NCI-H2227 treated with DMSO at 0.1 percent for 48 hours (cell line): ENCODE measurements around the gene SPPL2B.

ENCODE experiments used
- DNase-seq: peaks from one replicate; lab custom pipeline; 2025; lab: John Stamatoyannopoulos, UW

Gene SPPL2B

DNA sequence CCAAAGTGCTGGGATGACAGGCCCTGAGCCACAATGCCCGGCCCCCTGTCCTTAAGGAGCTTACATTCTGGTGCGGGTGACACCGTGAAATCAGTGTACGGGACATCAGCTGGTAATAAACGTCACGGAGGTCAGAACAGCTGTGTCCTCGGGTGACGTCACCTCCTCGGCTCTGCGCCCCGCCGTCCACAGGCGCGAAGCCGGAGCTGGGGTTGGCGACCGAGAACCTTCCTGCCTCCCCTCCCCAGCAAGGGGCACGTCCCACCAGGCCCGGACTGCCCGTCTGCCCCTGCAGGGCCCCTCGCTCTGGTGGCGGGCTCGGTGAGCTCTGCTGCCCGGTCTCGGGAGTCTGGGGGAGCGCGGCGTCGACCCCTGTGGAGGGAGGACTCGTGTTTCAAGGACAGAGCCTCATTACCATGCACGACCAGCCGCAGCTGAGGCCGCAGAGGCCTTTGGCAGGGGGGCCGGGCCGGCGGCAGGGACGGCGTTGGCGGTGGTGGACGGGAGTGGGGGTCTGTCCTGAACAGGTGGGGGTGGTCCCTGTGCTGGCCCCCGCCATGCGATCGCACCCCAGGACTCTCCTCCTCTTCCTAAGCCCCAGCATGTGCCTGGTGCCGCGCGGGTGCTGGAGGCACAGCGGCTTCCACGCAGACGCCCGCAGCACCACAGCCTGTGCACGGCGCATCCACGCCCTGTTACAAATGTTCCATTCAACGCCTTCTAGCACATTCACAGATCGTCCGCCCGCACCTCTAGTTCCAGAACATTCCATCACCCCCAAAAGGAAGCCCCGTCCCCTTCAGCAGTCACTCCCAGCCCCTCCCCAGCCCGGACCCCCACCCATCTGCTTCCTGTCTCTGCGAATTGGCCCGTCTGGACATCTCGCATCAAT is 25.9 kb upstream of the SPPL2B start:
- DNase-seq: no peak

DNA sequence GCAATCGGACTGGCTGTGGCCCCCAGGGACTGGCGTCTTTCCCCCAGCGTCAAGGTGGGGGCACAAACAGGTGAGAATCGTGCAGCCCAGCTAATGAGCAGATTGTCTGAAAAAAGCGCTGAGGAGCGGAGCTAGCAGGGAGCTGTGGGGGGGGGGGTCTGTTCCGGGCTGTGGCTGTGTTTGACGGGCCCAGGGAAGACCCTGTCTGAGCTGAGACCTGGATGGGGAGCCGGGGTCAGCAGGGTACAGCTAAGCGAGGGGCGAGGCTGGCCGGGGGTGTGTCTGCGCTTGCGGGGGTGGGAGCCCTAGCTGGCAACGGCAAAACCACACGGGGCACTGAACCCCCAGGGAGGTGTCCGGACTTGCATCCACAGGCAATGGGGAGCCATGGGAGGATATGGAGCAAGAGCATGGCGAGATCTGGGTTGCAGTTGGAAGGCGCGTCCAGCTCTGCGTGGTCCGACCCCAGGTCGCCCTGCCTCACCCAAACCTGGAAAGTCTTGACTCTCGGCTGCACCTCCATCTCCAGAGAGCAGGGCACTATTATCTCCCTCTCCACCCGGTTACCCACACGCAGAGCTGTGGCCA is 25.2 kb upstream of the SPPL2B start:
- no peak for DNase-seq

DNA sequence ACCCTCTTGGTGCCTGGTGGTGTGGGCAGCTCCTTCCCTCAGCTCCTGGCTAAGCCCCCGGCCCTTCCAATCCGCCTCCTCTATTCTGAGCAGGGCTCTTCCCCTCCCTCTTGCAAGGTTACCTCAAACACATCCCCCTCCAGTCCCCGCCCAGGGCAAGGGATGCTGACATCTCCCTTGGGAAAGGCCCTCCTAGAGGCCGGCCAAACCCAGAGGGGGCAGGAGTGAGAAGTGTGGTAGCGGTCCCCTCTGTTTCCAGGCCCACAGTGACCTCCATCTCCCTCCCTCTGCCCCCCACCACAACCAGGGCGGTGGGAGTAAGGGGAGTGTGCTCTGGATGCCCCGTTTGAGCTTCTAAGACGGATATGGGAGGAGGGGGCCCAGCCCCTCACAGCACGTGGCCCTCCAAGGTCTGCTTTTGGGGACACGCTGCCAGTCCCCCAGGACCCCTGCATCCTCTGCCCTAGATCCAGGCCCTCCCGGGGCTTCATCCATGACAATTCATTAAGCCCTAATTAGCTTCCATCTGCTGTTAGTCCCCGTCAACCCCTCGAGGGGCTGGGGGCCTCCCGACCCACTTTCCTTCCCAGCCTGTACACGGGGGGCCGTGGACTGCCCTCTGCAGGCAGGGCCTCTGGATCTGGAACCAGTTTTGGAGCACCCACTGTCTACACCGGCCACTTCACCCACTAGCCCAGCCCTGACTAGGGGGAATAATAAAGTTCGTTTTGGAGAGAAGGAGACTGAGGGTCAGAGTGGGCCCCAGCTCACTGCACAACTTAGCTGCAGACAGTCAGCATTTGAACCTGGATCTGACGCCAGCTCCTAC is 22.8 kb upstream of the SPPL2B start:
- DNase-seq: no peak

DNA sequence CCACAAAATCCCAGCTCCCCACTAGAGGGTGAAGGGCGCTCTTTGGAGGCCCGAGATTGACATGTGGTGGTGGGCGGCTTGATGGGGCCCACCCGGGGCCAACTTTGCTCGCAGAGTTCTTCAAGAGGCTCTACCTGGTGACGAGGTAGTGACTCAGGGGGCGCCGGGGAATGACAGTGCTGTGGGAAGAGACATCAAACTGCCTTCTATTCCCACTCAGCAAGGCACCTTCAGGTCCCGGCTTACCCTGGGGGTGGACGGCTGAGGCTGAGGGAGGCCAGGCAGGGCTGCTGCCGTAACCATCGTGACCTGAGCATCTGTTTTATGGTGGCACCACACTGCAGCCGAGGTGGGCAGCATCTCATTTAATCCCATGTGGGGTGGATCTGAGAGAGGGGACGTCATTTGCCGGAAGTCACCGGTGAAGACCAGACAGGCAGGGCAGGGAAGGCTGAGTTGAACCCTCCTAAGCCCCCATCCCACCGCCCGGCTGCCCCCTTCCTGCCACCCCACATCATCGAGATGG is 22.1 kb upstream of the SPPL2B start:
- DNase-seq: no peak

DNA sequence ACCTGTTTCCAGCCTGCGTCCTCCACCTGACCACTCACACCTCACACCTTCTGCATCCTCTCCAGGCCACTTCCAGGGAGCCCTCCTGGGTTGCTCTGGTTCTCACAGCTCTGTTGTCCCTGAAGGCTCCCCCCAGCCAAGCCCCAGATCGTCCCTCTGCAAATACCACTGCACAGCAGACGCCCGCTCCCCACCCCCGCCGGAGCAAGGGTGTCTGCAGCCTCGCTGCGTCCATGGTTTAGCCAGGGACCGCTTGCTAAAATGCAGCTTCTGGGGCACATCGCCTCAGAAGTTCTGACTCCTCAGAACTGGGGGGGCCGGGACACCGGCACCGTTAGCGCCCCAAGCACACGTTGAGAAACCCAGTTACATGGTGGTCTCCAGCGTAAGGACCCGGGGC is 21.5 kb upstream of the SPPL2B start:
- DNase-seq: no peak

DNA sequence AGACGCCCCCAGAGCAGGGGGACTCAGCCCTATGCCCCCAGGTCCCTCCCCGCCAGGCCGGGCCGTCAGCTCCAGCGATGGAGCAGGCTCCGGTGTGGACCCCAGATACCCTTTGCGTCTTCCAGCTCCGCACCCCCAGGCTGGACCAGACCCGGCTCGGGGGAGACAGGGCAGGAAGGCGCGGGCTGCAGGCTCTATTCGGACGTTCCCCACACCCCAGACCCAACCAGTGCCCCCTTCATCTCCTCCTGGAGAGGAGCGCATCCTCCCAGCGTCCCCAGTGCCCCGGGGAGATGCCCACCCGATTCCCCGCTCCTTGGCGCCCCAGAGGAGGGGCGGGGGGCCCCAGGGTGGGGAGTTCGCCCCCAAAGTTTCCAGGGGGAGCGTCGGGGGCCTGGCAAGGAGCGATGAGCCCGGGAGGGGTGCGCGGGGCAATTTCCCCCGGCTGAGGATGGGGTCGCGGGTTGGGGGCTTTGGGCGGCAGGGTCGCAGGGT is 20.9 kb upstream of the SPPL2B start:
- no peak for DNase-seq

DNA sequence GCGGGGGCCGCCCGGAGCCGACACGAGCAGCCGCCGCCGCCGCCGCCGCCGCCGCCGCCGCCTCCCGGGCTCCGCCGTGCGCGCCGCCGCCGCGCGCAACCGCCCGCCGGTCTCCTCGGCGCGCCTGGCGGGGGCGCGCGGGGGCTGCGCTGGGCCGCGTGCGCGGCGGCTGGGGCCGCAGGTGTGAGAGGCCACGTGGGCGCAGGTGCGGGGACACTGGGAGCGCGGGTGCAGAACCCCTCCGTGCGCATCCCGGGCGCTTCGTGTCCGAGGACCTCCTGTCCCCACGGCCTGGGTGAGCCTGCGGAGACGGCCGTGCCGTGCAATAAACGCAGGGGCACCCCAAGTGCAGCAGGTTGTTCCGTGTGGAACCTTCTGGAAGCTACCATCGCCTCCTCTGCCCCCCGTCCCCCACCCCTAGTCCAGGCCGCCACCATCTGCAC is 20.3 kb upstream of the SPPL2B start, which contains the start of gene LINGO3:
Gene LINGO3, minus strand, starts transcription at position 41 of the 443 bp plus-strand sequence. CDS start 16,378 bp downstream, outside the sequence.
- no peak for DNase-seq

DNA sequence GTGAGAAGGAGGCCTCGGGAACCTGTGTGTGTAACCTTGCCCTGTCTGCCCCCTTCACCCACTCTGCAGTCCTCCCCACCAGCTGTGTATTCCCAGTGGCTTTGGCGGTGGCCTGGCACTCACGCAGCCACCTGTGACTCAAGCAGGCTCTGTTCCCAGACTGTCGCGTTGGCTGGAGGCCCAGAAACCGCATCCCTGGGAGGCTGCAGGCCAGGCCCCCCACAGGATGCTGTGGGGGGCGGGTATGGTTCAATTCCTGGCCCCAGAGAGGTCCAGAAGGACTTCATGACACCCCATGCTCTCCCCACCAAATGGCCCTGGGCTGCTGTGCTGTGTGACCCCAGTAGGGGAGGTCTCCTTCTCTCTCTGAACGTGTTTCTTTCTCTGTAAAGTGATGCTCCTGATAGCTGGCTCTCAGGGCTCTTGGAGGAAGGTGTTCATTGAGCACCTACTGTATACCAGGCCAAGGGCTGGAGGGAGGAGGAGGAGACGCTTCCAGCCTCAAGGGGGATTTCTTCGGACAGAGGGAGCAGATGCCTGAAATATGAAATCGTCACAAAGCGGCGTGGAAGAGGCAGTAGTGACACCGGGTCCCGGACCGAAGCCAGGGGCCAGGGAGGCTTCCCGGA is 18.6 kb upstream of the SPPL2B start:
- no peak for DNase-seq

DNA sequence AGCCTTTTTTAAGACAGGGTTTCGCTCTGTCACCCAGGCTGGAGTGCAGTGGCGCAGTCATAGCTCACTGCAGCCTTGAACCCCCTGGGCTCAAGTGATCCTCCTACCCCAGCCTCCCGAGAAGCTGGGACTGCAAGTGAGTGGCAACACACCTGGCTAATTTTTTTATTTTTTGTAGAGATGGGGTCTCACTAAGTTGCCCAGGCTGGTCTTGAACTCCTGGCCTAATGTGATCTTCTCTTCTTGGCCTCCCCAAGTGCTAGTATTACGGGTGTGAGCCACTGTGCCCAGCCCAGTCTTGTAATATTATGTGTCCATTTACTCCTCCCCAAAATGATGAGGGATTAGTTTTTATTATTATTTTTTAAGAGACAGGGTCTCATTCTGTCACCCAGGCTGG is 17.4 kb upstream of the SPPL2B start:
- no peak for DNase-seq

DNA sequence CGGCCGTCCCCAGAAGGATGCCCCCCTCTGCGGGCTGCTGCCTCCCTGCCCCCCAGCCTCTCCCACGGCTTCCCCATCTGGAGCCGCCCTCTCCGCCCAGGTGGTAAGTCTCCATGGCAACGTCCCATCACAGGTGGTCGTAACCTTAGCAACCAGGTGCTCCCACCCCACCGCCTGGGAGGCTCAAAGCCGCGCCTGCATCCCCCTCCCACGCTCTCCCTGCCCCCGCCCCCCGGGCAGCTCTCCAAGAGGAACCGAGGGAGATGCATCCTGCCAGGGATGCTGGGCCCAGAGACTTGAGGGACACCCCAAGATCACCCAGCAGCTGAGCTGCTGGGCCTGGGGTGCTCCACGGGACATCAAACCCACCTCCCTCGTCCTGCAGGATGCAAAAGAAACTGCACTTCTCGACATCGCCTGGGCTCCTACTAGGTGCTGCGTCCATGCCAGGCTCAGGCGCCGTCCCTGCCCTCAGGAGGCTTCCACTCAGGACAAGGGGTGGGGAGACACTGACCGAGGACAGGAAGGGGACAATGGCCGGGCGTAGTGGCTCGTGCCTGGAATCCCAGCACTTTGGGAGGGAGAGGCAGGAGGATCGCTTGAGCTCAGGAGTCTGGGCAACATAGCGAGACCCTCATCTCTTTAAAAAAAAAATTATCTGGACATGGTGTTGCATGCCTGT is 15.5 kb upstream of the SPPL2B start:
- no peak for DNase-seq

DNA sequence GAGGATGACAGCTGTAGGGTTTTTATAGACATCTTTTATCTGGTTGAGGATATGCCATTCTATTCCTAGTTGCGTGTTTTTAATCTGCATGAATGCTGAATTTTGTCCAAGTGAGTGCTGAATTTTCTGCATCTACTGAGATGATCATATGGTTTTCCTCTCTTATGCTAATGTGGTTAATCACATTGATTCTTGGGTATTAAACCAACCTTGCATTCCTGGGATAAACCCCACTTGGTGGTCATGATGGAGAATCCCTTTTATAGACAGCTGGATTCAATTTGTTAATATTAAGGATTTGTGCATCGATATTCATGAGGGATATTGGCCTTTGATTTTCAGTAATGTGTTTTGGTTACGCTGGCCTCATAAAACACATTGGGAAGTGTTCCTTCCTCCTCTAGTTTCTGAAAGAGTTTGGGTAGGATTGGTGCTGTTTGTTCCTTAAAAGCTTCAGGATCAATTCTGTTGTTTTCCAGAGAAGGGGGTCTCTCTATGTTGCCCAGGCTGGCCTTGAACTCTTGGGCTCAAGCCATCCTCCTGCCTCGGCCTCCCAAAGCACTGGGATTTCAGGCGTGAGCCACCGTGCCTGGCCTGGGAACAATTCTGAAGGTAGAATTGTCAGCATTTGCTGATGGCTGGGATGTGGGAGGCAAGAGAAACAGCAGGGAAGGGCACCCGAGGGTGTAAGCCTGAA is 13.2 kb upstream of the SPPL2B start:
- DNase-seq: no peak

DNA sequence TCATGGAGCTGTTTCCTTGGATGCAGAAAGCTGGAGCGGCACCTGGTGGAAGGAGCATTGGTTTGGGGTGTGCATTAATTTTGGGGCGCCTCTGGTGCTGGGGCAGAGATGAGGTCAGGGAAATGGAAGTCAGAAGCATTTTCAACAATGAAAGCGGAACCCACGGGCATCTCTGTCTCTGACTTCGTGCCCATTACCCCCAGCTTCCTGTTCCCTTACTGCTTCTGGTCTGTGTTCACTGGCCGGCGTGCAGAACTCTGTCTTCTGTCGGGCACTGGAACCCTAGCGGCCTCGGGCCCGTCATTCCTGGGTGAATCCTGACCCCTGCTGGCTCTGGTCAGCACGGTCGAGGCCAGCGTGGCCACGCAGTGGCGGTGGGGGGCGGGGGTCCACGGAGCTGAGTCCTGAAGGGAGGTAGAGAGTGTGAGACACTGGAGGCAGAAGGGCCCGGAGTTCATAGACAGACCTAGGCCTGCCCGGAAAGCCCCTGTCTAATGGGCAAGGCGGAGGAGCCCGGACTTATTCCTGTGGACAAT is 12.6 kb upstream of the SPPL2B start:
- no peak for DNase-seq

DNA sequence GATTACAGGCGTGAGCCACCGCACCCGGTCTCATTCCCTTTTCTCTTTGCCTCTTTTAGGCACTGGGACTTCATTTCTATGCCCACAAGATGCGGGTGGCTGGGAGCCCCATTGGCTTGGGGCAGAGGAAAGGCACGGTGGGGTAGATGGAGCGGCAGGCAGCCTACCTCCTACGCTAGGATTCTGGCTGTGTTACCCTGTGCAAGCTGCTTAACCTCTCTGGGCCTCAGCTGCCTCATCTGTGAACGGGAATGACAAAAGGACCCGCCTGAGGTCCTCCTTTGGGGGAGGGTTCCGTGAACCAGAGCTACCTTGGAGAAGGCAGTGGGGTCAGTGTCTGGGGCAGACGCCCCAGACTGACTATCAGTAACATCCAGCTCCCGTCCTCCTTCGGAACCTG is 11.2 kb upstream of the SPPL2B start:
- no peak for DNase-seq

DNA sequence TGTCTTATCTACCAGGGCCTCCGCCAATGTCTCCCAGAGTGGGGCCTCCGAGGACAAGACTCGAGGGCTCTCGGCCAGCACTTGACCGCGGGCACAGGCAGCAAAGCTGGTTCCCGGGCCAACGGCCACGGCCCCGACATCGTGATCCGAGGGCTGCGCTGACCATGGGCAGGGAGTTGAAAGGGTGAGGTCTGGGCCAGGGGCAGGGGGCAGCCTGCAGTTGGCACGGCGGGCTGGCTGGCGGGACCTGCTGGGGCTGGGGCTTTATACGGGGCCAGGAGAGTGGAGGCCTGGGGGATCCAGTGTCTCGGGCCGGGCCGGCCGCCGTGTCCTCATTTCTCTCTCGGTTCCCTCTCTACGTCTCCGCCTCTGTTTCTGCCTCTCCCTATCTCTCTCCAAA is 10.7 kb upstream of the SPPL2B start:
- no peak for DNase-seq

DNA sequence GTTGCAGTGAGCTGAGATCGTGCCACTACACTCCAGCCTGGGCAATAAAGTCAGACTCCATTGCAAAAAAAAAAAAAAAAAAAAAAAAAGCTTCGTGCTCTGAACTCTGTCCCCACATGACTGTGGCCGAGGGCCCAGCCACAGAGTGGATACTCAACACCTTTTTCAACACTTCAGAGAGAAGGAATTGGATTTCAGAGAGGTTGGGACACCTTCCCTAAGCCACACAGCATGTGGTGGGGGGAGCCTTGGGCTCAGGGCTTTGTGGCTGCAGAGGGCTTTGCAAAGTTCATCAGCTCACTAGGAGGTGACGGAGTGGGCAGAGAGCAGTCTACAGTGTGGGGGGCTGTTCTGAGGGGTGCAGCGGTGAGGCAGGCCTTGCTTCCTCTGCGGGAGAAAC is 9.6 kb upstream of the SPPL2B start:
- no peak for DNase-seq

DNA sequence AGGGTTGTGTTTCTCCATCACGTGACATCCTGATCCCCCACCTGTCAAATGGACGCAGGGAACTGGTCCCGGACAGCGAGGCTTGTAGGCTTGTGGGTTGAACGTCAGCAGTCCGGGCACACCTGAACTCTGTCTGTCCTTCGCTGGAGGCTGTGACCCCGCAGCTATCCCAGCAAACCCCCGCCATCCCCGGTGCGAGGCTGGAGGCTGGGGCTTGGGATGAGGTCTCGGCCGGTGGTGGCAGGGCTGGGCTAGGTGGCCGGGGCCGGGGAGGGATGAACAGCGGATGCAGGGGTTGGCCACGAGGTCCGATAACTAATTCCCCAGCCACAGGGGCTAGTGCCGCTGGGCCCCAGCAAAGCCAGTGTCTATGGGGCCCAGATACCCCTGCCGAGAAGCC is 8.9 kb upstream of the SPPL2B start:
- DNase-seq: no peak

DNA sequence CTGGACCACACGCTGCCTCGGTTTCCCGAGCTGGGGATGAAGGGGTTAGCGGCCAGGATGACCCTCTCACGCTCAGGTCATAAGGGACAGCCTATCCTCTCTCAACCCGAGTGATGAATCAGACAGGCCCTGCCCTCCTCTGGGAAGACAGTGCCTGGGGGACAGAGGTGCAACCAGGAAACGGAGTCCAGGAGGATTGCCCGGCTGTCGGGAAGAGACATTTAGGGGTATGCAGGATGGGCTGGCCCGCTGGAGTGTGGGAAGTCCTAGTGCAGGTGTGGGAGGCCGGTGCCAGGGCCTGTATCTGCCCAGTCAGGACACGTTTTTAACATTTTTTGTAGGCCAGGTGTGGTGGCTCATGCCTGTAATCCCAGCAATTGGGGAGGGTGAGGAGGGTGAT is 8.4 kb upstream of the SPPL2B start:
- DNase-seq: no peak

DNA sequence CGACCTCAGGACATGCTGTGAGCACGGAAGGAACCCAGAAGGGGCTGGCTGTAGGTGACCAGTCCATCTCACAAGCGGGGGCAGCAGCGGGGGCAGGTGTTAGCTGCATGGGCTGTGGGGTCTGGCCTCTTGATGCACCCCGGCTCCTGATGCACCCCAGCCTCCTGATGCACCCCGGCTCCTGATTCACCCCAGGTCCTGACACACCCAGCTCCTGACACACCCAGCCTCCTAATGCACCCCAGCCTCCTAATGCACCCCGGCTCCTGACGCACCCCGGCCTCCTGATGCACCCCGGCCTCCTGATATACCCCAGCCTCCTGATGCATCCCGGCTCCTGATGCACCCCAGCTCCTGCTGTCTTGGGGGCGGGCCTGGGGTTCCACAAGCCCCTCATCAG is 7.5 kb upstream of the SPPL2B start:
- no peak for DNase-seq

DNA sequence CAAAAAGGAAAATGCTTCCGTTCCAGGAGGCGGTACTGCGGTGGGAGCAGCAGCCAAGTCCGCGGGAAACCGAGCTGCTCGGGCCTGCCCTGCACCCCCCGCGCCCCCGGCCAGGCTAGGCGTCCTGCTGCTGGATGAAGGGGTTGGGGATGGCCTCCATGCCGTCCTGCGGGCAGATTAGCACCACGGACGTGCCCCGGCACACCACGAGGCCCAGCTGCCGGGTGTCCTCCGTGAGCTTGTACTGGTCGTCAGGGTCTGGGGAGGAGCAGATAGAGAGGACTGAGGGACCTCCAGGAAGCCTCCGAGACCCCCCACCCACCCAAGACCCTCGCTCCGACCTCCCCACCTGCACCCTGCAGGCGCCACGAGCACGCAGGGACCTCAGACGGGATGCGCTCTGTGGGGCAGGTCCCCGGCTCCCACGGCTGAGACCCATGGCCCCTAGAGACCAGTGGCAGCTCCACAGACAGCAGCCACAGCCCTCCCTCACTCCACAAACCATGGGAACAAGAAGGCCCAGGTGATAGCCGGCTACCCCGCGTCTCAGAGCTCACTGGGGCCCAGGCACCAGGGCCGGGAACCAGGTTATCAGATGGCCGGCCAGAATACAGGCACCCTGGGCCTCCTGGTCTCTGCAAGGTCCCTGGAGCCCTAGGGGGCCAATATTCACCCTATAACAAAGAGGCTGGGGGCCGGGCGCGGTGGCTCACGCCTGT is 6.8 kb upstream of the SPPL2B start:
- no peak for DNase-seq

DNA sequence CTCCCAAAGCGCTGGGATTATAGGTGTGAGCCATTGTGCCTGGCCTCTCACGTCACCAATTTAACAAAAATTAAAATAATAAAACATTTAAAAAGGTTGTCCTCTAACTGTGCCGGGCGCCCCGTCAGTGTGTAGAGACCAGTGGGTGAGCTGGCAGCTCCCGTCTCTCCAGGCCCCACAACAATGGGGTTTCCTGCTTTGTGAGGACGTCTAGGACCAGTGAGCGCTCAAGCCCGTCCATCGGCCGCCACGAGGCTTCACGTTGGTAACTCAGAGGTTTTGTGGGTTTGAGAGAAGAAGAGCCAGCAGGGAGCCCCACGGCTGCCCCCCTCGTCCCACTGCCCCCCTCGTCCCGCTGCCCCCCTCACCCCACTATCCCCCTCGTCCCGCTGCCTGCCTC is 4.8 kb upstream of the SPPL2B start:
- no peak for DNase-seq
